Stimulated activated CD4-positive, alpha-beta T cell treated with anti-CD3 and anti-CD28 coated beads, Interleukin-1b, Interleukin-23, amount 100 ng/mL, for 4 hours (primary cell): ENCODE measurements around the gene CGRRF1.

Source experiments
- DNase-seq, 2 donors: peaks; one replicate each; pipeline ENCODE4 v3.0.0-alpha.2; 2020; ENCODE audit warnings: low read depth in 2 of 2

The CGRRF1 gene

GRCh38 chr14:54577977-54578376, 68.3 kb downstream of the CGRRF1 start:
- DNase-seq: no peak

DNA sequence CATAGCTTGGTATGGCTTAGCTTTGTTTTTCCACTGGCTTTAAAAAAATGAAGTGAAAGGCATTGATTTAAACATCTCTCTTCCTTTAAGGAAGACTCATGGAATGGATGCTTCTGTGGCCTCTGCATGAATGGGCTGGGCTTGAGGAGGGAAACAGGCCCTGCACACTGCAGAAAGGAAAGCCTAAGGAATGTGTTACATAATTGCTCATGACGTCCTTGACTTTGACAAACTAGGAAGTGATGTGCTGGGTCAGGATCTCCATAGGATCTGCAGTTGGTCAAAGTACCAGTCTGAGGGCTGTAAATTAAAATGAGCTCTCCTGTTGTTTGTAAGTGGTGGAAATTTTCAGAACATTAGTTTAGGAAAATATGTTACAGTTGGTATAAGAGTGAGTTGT, 69.9 kb downstream of the CGRRF1 start:
- no peak for DNase-seq

GRCh38 chr14:54580933-54581332, 71.2 kb downstream of the CGRRF1 start:
- no peak for DNase-seq

- no peak for DNase-seq
These were observed 72.6 kb downstream of the CGRRF1 start for GRCh38 chr14:54582334-54582733.

DNA sequence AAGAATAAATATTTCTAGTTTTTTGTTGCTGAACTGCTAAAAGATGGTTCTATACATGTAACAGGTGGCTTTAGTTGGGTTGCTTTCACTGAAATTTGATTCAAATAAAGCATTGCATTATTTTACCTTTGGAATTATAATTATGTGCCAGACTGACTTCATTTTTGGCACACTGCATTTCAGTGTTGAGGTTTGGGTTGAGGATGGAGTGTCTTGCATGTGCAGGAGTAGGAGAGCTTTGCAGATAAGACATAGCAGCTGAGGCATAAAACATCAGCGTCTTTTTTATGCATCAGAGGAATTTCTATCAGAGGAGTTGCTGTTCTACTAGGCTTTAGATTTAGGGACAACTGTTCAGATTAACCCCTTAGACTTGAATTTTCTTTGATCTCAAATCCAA, 74.4 kb downstream of the CGRRF1 start:
- DNase-seq: no peak

GRCh38 chr14:54585214-54585613, 75.5 kb downstream of the CGRRF1 start:
- DNase-seq: no peak
